DOHH2 (cell line): ENCODE data around the gene RPL39.
A peak's percentile ranks its signal among the peaks of the same experiment; 100 is the strongest.

Experiments used
- CTCF ChIP-seq: fragments of 200-600 bp; sonication (generic); IDR thresholded peaks from one replicate; pipeline ENCODE4 v1.5.1; 2014; ENCODE audit warnings: antibody characterized with exemption, mild to moderate bottlenecking, low read depth, low read length; ENCODE audit not compliant: poor library complexity, severe bottlenecking
- EZH2phosphoT487 ChIP-seq: fragments of 200-600 bp; sonication (generic); IDR thresholded peaks from 2 replicates; pipeline ENCODE4 v1.6.1; 2017; ENCODE audit warnings: borderline replicate concordance, mild to moderate bottlenecking, antibody characterized with exemption, low read length, moderate library complexity, mixed read lengths

- TF ChIP-seq CTCF (peak; percentile 56), EZH2phosphoT487 (no peak)
These were observed 37.7 kb downstream of the RPL39 start for GRCh38 chrX:119753639-119754257.
